GM19452 (cell line): ENCODE results near the gene LINGO3.
"Not testable (repeated sequence)": the region's sequence is repeated elsewhere in the genome, so short reads cannot be mapped to it uniquely, and the experiment has no call there.

Source experiments
- ATAC-seq: cut with Tn5 transposase; IDR thresholded peaks from one replicate; pipeline ENCODE4 v1.9.1; 2021; ENCODE audit not compliant: unreplicated experiment

The LINGO3 gene

GRCh38 chr19:2282062-2282861 is 25.7 kb downstream of the LINGO3 start, which contains the start of gene PEAK3:
Gene PEAK3, minus strand, starts transcription at chr19:2282175. Its CDS starts 1,244 bp downstream, at chr19:2280931.
- no peak for ATAC-seq

GRCh38 chr19:2281265-2282061 is 26.5 kb downstream of the LINGO3 start:
- not testable (repeated sequence) for ATAC-seq

- ATAC-seq: no peak
Observed at GRCh38 chr19:2280633-2281264, 27.2 kb downstream of the LINGO3 start.

- no peak for ATAC-seq
Observed at GRCh38 chr19:2278459-2279158, 29.3 kb downstream of the LINGO3 start.

GRCh38 chr19:2277138-2277537 is 30.8 kb downstream of the LINGO3 start:
- ATAC-seq: no peak

- ATAC-seq: no peak
Observed at GRCh38 chr19:2276429-2276986, 31.4 kb downstream of the LINGO3 start.

GRCh38 chr19:2275588-2276428 is 32.1 kb downstream of the LINGO3 start:
- ATAC-seq: no peak

- no peak for ATAC-seq
Observed at GRCh38 chr19:2274931-2275535, 32.9 kb downstream of the LINGO3 start.

- ATAC-seq: no peak
Observed at GRCh38 chr19:2274185-2274711, 33.7 kb downstream of the LINGO3 start.

- peak; percentile 32 for ATAC-seq
Observed at GRCh38 chr19:2273356-2274184, 34.4 kb downstream of the LINGO3 start.

GRCh38 chr19:2271234-2272103 is 36.5 kb downstream of the LINGO3 start:
- ATAC-seq: no peak

GRCh38 chr19:2270423-2271233 is 37.3 kb downstream of the LINGO3 start:
- no peak for ATAC-seq

GRCh38 chr19:2270157-2270422 is 37.9 kb downstream of the LINGO3 start:
- ATAC-seq: no peak

- peak; percentile 47 for ATAC-seq
Observed at GRCh38 chr19:2269244-2270156, 38.5 kb downstream of the LINGO3 start.

GRCh38 chr19:2268861-2269243 is 39.1 kb downstream of the LINGO3 start:
- no peak for ATAC-seq

- ATAC-seq: no peak
Observed at GRCh38 chr19:2268480-2268830, 39.5 kb downstream of the LINGO3 start.
